ENCODE data around the gene ATN1. TPM values are rescaled to one million over a fixed set of nuclear protein-coding genes. Genes with fewer than 3 reads are reported as not detected.

Gene ATN1
- total RNA-seq, 4 donors from 2014 or later = 11.5 to 31.5 (median 26.5) TPM

DNA sequence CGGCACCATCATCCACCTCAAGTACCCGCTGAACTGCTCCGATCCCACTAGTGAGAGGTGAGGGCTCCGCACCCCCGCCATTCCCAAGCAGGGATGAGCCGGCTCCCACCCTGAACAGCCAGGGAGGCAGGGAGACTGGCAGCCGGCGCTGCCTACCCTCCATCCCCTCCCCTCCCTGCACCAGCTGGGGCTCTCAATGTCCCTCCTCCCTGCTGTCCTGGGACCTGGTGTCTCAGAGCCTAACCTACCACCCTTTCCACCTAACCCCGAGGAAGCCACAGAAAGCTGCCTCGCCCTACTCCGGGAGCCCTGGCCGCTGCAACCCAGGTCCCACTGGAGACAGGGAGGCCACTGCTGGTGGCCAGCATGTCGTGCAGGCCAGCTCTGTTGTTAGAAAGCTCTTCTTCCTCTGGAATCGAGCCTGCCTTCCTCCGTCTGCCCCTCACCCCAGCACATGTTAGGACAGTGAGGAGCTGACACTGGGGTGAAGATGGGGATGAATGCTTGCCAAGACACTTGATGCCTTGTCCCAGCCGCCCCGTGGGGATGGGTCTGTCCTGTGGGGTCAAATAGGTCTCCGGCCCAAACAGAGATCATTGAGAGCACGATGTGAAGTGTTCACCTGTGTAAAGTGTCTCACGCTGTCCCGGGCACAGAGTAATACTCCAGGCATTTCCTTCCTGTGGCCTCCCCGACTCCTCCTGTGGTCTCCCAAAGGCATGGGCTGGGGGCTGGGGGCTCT lies 24.5 kb downstream of the ATN1 start:
- Histone ChIP-seq H3K27me3 (no peaks in the 10 kb centered on the region), H3K27ac (no peak overlapping the region), H3K36me3 (peaks cover 0 to under 1% of the 10 kb centered on the region in 2 donors), H3K4me1 (no peaks in the 10 kb centered on the region), H3K9me3 (no peaks in the 10 kb centered on the region), H3K4me3 (peak overlapping the region in 1 of 4 donors; percentile 42)
- no peak for ATAC-seq
- intact Hi-C loops (cut with DNase I; ENCODE audit: low total_unique reads) (no loop called here), in situ Hi-C loops (cut with MboI; ENCODE audit: low sequenced_read_pairs in 4 of 4) (no loop called here)
- no peak for TF ChIP-seq POLR2A (IDR thresholded peaks at IDR 0.05)
- TF ChIP-seq, protein P1, sequence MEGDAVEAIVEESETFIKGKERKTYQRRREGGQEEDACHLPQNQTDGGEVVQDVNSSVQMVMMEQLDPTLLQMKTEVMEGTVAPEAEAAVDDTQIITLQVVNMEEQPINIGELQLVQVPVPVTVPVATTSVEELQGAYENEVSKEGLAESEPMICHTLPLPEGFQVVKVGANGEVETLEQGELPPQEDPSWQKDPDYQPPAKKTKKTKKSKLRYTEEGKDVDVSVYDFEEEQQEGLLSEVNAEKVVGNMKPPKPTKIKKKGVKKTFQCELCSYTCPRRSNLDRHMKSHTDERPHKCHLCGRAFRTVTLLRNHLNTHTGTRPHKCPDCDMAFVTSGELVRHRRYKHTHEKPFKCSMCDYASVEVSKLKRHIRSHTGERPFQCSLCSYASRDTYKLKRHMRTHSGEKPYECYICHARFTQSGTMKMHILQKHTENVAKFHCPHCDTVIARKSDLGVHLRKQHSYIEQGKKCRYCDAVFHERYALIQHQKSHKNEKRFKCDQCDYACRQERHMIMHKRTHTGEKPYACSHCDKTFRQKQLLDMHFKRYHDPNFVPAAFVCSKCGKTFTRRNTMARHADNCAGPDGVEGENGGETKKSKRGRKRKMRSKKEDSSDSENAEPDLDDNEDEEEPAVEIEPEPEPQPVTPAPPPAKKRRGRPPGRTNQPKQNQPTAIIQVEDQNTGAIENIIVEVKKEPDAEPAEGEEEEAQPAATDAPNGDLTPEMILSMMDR (IDR thresholded peaks at IDR 0.05 in 4 of 5, conservative IDR thresholded peaks at IDR 0.05 in 1 of 5) = no peak
- no peak for DNase-seq

DNA sequence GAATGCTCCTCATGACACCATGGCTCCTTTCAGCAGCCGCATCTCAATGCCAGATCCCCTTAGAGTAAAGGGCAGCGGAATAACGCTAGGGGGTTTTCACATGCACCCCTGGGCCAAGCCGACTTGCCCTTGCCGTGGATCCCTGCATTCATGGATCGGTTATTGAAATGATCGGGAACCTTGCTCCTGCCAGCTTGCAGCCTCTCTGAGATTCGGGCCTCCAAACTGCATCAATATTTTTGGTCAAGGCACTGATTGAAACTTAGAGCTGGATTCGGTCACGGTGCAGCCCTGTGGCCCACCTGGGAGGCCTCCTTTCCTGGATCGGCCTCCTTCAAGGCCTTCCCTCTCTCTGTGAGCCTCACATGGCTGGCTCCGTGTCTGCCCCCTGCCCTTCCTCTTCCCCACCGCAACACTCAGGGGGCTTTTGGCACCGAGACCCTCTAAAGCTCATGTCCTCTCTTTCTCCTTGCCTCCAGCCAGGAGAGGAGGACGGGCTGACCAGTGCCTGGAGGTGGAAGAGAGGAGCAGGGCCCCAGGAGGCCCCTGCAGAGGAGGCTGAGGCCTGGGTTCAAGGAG lies 25.2 kb downstream of the ATN1 start:
- H3K27me3 ChIP-seq = no peaks in the 10 kb centered on the region
- ATAC-seq (no peak), DNase-seq (no peak)
- no peaks in the 10 kb centered on the region for H3K9me3 ChIP-seq
- peak overlapping the region in 3 of 4 donors; percentile 35 to 43 (median 41) for H3K27ac ChIP-seq
- peak overlapping the region in 1 of 4 donors; percentile 42 for H3K4me3 ChIP-seq
- TF ChIP-seq, protein P1 (IDR thresholded peaks at IDR 0.05 in 4 of 5, conservative IDR thresholded peaks at IDR 0.05 in 1 of 5) = no peak
- no peak for TF ChIP-seq POLR2A (IDR thresholded peaks at IDR 0.05)
- H3K36me3 ChIP-seq = no peaks in the 10 kb centered on the region
- H3K4me1 ChIP-seq = no peaks in the 10 kb centered on the region
- in situ Hi-C loops (cut with MboI; ENCODE audit: low sequenced_read_pairs in 4 of 4) (no loop called here), intact Hi-C loops (cut with DNase I; ENCODE audit: low total_unique reads) (no loop called here)

DNA sequence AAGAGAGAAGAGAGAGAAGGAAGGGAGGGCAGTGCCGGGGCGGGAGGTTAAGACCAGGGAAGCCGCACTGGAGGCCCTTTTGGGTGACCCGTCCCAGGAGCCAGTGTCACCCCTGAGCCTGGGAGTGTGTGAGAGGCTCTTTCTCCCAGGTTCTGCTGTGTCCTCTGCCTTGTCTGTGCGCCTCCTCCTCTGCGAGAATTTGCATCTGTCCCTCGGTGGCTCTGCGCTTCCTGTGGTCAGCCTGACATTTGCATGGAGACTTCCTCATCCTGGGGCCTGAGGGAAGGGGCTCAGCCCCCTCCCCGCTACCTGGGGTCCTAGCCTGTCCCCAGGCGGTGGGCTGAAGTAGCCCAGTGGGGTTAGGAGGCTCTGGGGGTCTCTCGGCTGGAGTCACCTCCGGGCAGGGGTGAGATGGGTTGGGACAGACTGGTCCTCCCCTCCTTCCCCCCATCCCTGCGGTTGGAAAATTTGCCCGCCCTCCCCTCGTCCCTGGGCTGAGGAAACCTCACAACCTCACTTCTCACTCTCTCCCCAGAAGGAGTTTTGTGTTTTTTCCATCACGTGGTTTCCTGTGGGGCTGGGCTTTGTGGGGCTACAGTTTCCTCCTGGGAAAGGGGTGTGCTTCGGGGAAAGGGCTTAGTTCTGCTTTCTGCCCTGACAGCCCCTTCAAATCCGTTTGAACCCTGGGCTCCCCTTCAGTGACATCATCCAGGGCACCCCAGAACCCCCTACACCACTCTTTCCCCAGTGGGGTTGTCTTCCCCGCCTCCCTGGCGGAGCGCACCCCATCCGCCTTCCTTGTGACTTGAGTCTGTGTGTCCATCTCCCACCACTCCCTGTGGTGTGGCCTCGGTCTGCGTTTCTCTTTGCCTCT lies 25.9 kb downstream of the ATN1 start:
- H3K27me3 ChIP-seq = no peaks in the 10 kb centered on the region
- peak overlapping the region in 3 of 4 donors; percentile 35 to 43 (median 41) for H3K27ac ChIP-seq
- DNase-seq (peak in 1 of 2 donors; percentile 18), ATAC-seq (peak; percentile 21 to 55)
- TF ChIP-seq, protein P1 (IDR thresholded peaks at IDR 0.05 in 4 of 5, conservative IDR thresholded peaks at IDR 0.05 in 1 of 5) = no peak
- peak; percentile 13 to 24 for TF ChIP-seq POLR2A (IDR thresholded peaks at IDR 0.05)
- in situ Hi-C loops (cut with MboI; ENCODE audit: low sequenced_read_pairs in 4 of 4) = no loop called here
- intact Hi-C loops (cut with DNase I; ENCODE audit: low total_unique reads) = no loop called here
- H3K4me1 ChIP-seq = no peaks in the 10 kb centered on the region
- H3K36me3 ChIP-seq = no peaks in the 10 kb centered on the region
- no peaks in the 10 kb centered on the region for H3K9me3 ChIP-seq
- H3K4me3 ChIP-seq = peak overlapping the region in 1 of 4 donors; percentile 42

DNA sequence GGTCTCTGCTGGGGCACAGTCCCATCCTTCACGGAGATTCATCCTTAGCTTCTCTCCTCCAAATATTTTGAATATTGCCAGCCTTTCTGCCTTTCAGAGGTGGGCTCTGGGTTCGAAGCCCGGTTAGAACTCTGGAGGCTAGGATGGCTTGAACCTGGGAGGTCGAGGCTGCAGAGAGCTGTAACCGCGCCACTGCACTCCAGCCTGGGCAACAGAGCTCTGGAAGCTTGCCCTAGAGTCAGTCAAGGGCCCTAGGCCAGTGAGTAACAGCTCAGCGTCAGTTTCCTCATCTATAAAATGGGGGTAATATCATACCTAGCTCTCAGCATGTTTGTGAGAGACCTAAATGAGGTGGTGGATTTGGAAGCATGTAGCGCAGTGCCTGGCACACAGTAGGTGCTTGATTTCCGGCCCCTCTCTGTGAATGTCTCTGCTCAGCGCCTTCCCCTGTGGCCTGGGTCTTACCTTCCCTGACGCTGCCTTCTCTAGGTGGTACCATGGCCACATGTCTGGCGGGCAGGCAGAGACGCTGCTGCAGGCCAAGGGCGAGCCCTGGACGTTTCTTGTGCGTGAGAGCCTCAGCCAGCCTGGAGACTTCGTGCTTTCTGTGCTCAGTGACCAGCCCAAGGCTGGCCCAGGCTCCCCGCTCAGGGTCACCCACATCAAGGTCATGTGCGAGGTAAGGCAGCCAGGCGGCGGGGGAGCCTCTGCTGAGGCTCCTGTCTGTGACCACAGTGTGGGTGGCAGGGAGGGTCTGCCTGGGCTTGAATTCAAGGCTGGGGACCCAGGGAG lies 26.8 kb downstream of the ATN1 start:
- Histone ChIP-seq H3K9me3 (no peaks in the 10 kb centered on the region), H3K27me3 (no peaks in the 10 kb centered on the region), H3K36me3 (no peaks in the 10 kb centered on the region), H3K4me1 (no peaks in the 10 kb centered on the region), H3K4me3 (no peak overlapping the region), H3K27ac (peak overlapping the region in 1 of 4 donors; percentile 43)
- TF ChIP-seq, protein P1 (IDR thresholded peaks at IDR 0.05 in 4 of 5, conservative IDR thresholded peaks at IDR 0.05 in 1 of 5) = no peak
- no peak for TF ChIP-seq POLR2A (IDR thresholded peaks at IDR 0.05)
- intact Hi-C loops (cut with DNase I; ENCODE audit: low total_unique reads) (no loop called here), in situ Hi-C loops (cut with MboI; ENCODE audit: low sequenced_read_pairs in 4 of 4) (no loop called here)
- ATAC-seq (no peak), DNase-seq (no peak)
